Activated B cell treated with CpG ODN at 0.5 μM for 24 hours (primary cell): ENCODE measurements around the gene AUNIP. TPM values are rescaled to one million over a fixed set of nuclear protein-coding genes. Genes with fewer than 3 reads are reported as not detected.

Source experiments
- ATAC-seq: fragments of 200-7000 bp; cut with Tn5 transposase; one replicate; pipeline ENCODE4 v1.10.0; 2021; ENCODE audit warnings: low read depth, mild to moderate bottlenecking, moderate library complexity
- CTCF ChIA-PET: fragments of 350-600 bp; sonication (Branson Sonifier 250); formaldehyde crosslinking; loops from one replicate; lab custom pipeline; 2021; ENCODE audit warnings: antibody characterized with exemption; lab: Charles Lee
- POLR2A ChIA-PET: fragments of 350-600 bp; sonication (Branson Sonifier 250); formaldehyde crosslinking; loops from one replicate; lab custom pipeline; 2021; ENCODE audit warnings: antibody characterized with exemption; lab: Charles Lee
- DNase-seq: peaks from one replicate; pipeline ENCODE4 v3.0.0; 2022
- H3K27ac Mint-ChIP-seq: one replicate; pipeline ENCODE4 v1.8.0; 2020; ENCODE audit warnings: mixed read lengths
- H3K27me3 Mint-ChIP-seq: one replicate; pipeline ENCODE4 v1.8.0; 2021; ENCODE audit warnings: mixed read lengths
- H3K36me3 Mint-ChIP-seq: one replicate; pipeline ENCODE4 v1.8.0; 2021; ENCODE audit warnings: low read depth, mixed read lengths
- H3K4me1 Mint-ChIP-seq: one replicate; pipeline ENCODE4 v1.8.0; 2021; ENCODE audit warnings: mixed read lengths
- H3K4me3 Mint-ChIP-seq: one replicate; pipeline ENCODE4 v1.8.0; 2020; ENCODE audit warnings: mild to moderate bottlenecking, mixed read lengths
- H3K9me3 Mint-ChIP-seq: one replicate; pipeline ENCODE4 v1.8.0; 2020; ENCODE audit warnings: mixed read lengths
- CTCF ChIP-seq: fragments of 200-600 bp; IDR thresholded peaks from one replicate; pipeline ENCODE4 v1.8.0; 2022; ENCODE audit warnings: antibody characterized with exemption, mild to moderate bottlenecking
- intact Hi-C: fragments of 100-400 bp; cut with micrococcal nuclease; formaldehyde crosslinking; loops from one replicate; pipeline ENCODE4 v1.15.1; 2024
- total RNA-seq: library from RNA; stranded (reverse); gene quantifications from 2 replicates; pipeline ENCODE4 v1.2.3, GENCODE V29; 2022

The AUNIP gene
- total RNA-seq, 1 donor from 2014 or later, result 0.42 TPM

GRCh38 chr1:25816112-25816718 lies 43.0 kb downstream of the AUNIP start:
- no peak for TF ChIP-seq CTCF
- Mint-ChIP-seq H3K36me3 (peaks cover 9% of the 10 kb centered on the region), H3K4me3 (peak overlapping the region; percentile 15), H3K9me3 (no peaks in the 10 kb centered on the region), H3K27ac (no peak overlapping the region), H3K4me1 (peaks cover 18% of the 10 kb centered on the region), H3K27me3 (no peaks in the 10 kb centered on the region)
- POLR2A ChIA-PET, result no interaction called here
- DNase-seq (no peak), ATAC-seq (no peak)
- intact Hi-C loops, result no loop called here
- CTCF ChIA-PET, result no interaction called here

GRCh38 chr1:25815208-25816111 lies 43.8 kb downstream of the AUNIP start:
- H3K36me3 Mint-ChIP-seq, result peaks cover 4% of the 10 kb centered on the region
- POLR2A ChIA-PET, result no interaction called here
- peaks cover 16% of the 10 kb centered on the region for H3K4me1 Mint-ChIP-seq
- no peaks in the 10 kb centered on the region for H3K27me3 Mint-ChIP-seq
- TF ChIP-seq CTCF, result no peak
- no peak for DNase-seq
- no peak overlapping the region for H3K27ac Mint-ChIP-seq
- CTCF ChIA-PET, result no interaction called here
- H3K9me3 Mint-ChIP-seq, result no peaks in the 10 kb centered on the region
- intact Hi-C loops, result no loop called here
- no peak for ATAC-seq
- H3K4me3 Mint-ChIP-seq, result no peak overlapping the region

GRCh38 chr1:25814549-25815087 lies 44.6 kb downstream of the AUNIP start:
- DNase-seq (no peak), ATAC-seq (no peak)
- Mint-ChIP-seq H3K9me3 (no peaks in the 10 kb centered on the region), H3K4me3 (no peak overlapping the region), H3K4me1 (peaks cover 23% of the 10 kb centered on the region), H3K27me3 (no peaks in the 10 kb centered on the region), H3K36me3 (peaks cover 3% of the 10 kb centered on the region), H3K27ac (no peak overlapping the region)
- TF ChIP-seq CTCF, result no peak
- intact Hi-C loops, result loop anchor here (5.0 kb wide), 1 partner anchor 292 kb away; no protein-coding TSS in a partner anchor
- CTCF ChIA-PET, result no interaction called here
- POLR2A ChIA-PET, result no interaction called here

GRCh38 chr1:25813734-25814471 lies 45.4 kb downstream of the AUNIP start:
- ATAC-seq (no peak), DNase-seq (no peak)
- H3K27me3 Mint-ChIP-seq, result no peaks in the 10 kb centered on the region
- POLR2A ChIA-PET, result no interaction called here
- peaks cover 23% of the 10 kb centered on the region for H3K4me1 Mint-ChIP-seq
- intact Hi-C loops, result loop anchor here (5.0 kb wide), 1 partner anchor 292 kb away; no protein-coding TSS in a partner anchor
- CTCF ChIA-PET, result no interaction called here
- H3K36me3 Mint-ChIP-seq, result peaks cover 6% of the 10 kb centered on the region
- H3K4me3 Mint-ChIP-seq, result no peak overlapping the region
- TF ChIP-seq CTCF, result no peak
- no peak overlapping the region for H3K27ac Mint-ChIP-seq
- H3K9me3 Mint-ChIP-seq, result no peaks in the 10 kb centered on the region
